ENCODE measurements around the gene RARS2. TPM values are rescaled to one million over a fixed set of nuclear protein-coding genes. Genes with fewer than 3 reads are reported as not detected.

Gene RARS2
- total RNA-seq, 6 experiments from 2014 or later = 48.3 to 62.0 (median 58.3) TPM

DNA sequence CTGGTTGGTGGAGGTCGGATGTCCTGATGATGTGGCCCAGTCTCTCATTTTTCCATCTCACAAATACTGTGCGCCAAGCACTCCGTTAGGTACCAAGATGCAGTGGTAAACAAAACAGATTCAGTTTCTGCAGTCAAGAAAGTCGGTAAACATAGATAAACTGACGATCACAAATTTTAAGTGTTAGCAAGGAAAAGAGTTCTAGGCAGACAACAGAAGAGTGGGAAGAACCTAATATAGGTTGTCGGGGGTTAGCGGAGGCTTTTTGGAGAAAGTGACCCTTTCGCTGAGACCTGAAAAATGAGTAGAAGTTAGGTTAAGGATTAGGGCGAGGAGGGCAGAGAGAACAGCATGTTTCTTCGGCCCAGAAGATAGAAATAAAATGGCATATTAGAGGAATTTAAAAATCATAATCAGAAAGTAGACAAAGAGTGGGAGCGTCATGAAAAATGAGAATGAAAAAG is 662 bp upstream of the RARS2 start:
- Mint-ChIP-seq H3K27me3 (ENCODE audit: insufficient read depth) (no peaks in the 10 kb centered on the region; the same call in 1 of the 2 replicates), H3K36me3 (ENCODE audit: low read depth) (peaks cover 36% of the 10 kb centered on the region), H3K27ac (peak overlapping the region; percentile 81), H3K4me1 (ENCODE audit: low read depth) (peaks cover 50% of the 10 kb centered on the region), H3K9me3 (no peaks in the 10 kb centered on the region), H3K4me3 (peak overlapping the region; percentile 95)
- DNase-seq = no peak
- TF ChIP-seq, protein P1, sequence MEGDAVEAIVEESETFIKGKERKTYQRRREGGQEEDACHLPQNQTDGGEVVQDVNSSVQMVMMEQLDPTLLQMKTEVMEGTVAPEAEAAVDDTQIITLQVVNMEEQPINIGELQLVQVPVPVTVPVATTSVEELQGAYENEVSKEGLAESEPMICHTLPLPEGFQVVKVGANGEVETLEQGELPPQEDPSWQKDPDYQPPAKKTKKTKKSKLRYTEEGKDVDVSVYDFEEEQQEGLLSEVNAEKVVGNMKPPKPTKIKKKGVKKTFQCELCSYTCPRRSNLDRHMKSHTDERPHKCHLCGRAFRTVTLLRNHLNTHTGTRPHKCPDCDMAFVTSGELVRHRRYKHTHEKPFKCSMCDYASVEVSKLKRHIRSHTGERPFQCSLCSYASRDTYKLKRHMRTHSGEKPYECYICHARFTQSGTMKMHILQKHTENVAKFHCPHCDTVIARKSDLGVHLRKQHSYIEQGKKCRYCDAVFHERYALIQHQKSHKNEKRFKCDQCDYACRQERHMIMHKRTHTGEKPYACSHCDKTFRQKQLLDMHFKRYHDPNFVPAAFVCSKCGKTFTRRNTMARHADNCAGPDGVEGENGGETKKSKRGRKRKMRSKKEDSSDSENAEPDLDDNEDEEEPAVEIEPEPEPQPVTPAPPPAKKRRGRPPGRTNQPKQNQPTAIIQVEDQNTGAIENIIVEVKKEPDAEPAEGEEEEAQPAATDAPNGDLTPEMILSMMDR (IDR thresholded peaks at IDR 0.05) = no peak

DNA sequence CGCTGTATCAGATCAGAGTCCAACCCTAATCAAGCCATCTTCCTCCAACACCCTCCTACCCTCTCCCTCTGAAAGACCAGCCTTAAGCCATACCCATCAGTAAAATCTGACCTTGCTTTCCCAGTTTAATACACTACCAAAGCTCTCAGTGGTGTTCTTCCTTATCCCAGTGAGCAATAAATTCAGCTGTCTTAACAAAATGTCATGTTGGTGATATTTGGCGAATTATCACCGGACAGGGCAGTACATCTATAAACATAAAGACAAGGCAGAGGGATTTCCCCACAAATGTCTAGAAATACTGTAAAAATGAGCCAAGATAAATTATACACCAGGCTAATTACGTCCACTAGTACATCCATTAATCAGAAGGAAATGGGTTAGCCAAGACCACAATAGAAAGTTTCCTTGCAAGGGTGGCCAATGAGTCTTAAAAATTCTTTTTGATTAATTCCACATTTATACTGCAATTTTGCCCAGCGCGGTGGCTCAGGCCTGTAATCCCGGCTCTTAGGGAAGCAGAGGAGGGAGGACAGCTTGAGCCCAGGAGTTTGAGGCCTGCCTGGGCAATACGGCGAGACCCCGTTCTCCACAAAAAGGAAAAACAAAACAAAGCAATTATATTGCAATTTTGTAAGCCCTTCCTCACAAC is 905 bp downstream of the RARS2 start:
- DNase-seq = no peak

DNA sequence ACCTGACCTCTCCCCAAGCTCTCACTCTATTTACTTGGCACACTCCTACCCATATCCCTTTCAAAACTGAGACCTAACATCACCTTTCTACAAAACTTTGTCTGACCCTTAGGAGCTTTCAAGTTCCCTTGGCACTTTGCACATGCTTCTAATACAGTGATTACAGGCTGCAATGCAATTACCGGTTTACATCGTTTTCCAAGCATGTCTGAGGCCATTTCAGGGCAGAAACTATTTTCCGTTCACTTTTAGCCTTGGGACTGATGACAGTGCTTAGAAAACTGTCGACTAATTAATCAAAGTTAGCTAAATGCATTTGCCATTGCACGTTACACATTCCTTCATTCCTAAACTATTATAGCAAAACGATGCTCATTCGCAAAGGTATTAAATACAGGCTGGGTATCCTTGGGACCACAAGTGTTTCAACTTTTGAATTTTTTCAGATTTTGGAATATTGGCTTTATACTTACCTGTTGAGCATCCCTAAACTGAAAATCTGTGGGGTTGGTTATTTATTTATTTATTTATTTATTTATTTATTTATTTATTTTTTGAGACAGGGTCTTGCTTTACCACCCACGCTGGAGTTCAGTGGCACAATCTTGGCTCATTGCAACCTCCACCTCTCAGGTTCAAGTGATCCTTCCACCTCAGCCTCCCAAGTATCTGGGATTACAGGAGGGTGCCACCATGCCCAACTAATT is 3.3 kb downstream of the RARS2 start:
- DNase-seq = no peak
- Mint-ChIP-seq H3K36me3 (ENCODE audit: low read depth) (peaks cover 57% of the 10 kb centered on the region), H3K4me1 (ENCODE audit: low read depth) (peaks cover 77% of the 10 kb centered on the region), H3K4me3 (no peak overlapping the region), H3K27me3 (ENCODE audit: insufficient read depth) (no peaks in the 10 kb centered on the region; the same call in 1 of the 2 replicates), H3K9me3 (no peaks in the 10 kb centered on the region), H3K27ac (no peak overlapping the region)
- TF ChIP-seq, protein P1 (IDR thresholded peaks at IDR 0.05) = no peak

More for the DNA sequence above, 905 bp downstream of the RARS2 start:
- Mint-ChIP-seq H3K27ac (peak overlapping the region; percentile 95), H3K9me3 (no peaks in the 10 kb centered on the region), H3K36me3 (ENCODE audit: low read depth) (peaks cover 41% of the 10 kb centered on the region), H3K27me3 (ENCODE audit: insufficient read depth) (no peaks in the 10 kb centered on the region; the same call in 1 of the 2 replicates), H3K4me1 (ENCODE audit: low read depth) (peaks cover 63% of the 10 kb centered on the region), H3K4me3 (peak overlapping the region; percentile 95)
- TF ChIP-seq, protein P1 (IDR thresholded peaks at IDR 0.05) = no peak

DNA sequence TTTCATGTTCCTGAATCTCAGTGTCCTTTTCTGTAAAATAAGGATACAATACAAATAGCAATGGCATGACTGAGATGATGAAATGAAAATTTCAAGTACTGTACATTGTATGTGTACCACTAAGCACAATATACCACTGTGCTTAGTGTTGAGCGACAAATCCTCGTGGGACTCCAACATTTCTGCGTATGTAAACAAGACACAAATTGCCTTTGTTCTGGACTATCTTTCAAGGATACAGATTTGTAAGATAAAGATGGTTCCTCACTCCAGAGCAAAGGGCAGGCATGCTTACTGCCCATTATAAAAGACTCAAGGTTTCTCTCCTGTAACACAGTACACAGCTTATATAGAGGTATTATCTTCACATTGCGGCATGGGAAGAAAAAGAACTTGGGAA is 6.0 kb downstream of the RARS2 start:
- no peak for DNase-seq
- no peak overlapping the region for H3K27ac Mint-ChIP-seq
- peaks cover 82% of the 10 kb centered on the region for H3K4me1 Mint-ChIP-seq (ENCODE audit: low read depth)
- no peaks in the 10 kb centered on the region; the same call in 1 of the 2 replicates for H3K27me3 Mint-ChIP-seq (ENCODE audit: insufficient read depth)
- H3K9me3 Mint-ChIP-seq = no peaks in the 10 kb centered on the region
- H3K4me3 Mint-ChIP-seq = no peak overlapping the region
- TF ChIP-seq, protein P1 (IDR thresholded peaks at IDR 0.05) = no peak
- H3K36me3 Mint-ChIP-seq (ENCODE audit: low read depth) = peaks cover 64% of the 10 kb centered on the region

DNA sequence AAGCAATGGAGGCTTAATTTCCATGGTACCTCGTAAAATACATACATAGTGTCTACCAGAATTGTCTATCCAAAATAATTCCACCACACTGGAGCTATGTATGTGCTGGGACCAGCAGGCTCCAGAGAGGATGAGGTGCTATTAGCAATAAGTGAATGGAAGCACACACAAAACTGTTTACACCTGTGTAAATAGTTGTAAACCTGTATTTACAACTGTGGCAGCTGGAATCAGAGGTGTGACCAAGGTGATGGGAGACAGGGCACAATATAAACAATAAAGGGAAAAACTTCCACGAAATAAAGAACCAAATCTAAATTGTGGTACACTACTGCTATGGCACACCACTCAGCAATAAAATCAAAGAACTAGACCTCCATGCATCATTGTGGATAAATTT is 14.4 kb downstream of the RARS2 start:
- Mint-ChIP-seq H3K4me1 (ENCODE audit: low read depth) (peaks cover 88% of the 10 kb centered on the region), H3K27ac (peak overlapping the region; percentile 66), H3K27me3 (ENCODE audit: insufficient read depth) (no peaks in the 10 kb centered on the region; the same call in 1 of the 2 replicates), H3K9me3 (no peaks in the 10 kb centered on the region), H3K36me3 (ENCODE audit: low read depth) (peaks cover 51% of the 10 kb centered on the region), H3K4me3 (peak overlapping the region; percentile 6; the same call in 1 of the 2 replicates)
- TF ChIP-seq, protein P1 (IDR thresholded peaks at IDR 0.05) = no peak
- no peak for DNase-seq
